GM18868 (cell line): ENCODE data around the gene ALAS1.

Experiments
- ATAC-seq: cut with Tn5 transposase; IDR thresholded peaks from one replicate; pipeline ENCODE4 v1.9.1; 2021; ENCODE audit warnings: mild to moderate bottlenecking, moderate library complexity; ENCODE audit not compliant: unreplicated experiment

The ALAS1 gene

GRCh38 chr3:52198643-52199608 lies 966 bp downstream of the ALAS1 start:
- ATAC-seq = no peak

GRCh38 chr3:52200981-52201679 lies 3.2 kb downstream of the ALAS1 start:
- no peak for ATAC-seq

- ATAC-seq = peak; percentile 46
Observed at GRCh38 chr3:52202384-52203077, 4.6 kb downstream of the ALAS1 start.

- no peak for ATAC-seq
Observed at GRCh38 chr3:52203701-52204100, 5.7 kb downstream of the ALAS1 start.

- ATAC-seq = no peak
Observed at GRCh38 chr3:52204337-52205073, 6.5 kb downstream of the ALAS1 start.

- ATAC-seq = no peak
Observed at GRCh38 chr3:52205727-52206372, 7.9 kb downstream of the ALAS1 start.

GRCh38 chr3:52208556-52208955 lies 10.6 kb downstream of the ALAS1 start:
- no peak for ATAC-seq

GRCh38 chr3:52210037-52210436 lies 12.1 kb downstream of the ALAS1 start:
- ATAC-seq = no peak

GRCh38 chr3:52210550-52211046 lies 12.6 kb downstream of the ALAS1 start:
- ATAC-seq = no peak

- ATAC-seq = no peak
Observed at GRCh38 chr3:52211268-52211891, 13.4 kb downstream of the ALAS1 start.

GRCh38 chr3:52213005-52213404 lies 15.0 kb downstream of the ALAS1 start:
- no peak for ATAC-seq

- ATAC-seq = no peak
Observed at GRCh38 chr3:52213901-52214300, 15.9 kb downstream of the ALAS1 start.

- no peak for ATAC-seq
Observed at GRCh38 chr3:52215351-52215750, 17.4 kb downstream of the ALAS1 start.

GRCh38 chr3:52216585-52217408 lies 18.8 kb downstream of the ALAS1 start:
- ATAC-seq = no peak

GRCh38 chr3:52217409-52217805 lies 19.4 kb downstream of the ALAS1 start:
- ATAC-seq = no peak

GRCh38 chr3:52218026-52218425 lies 20.1 kb downstream of the ALAS1 start:
- no peak for ATAC-seq

GRCh38 chr3:52218454-52218853 lies 20.5 kb downstream of the ALAS1 start:
- no peak for ATAC-seq

- no peak for ATAC-seq
Observed at GRCh38 chr3:52218937-52219650, 21.1 kb downstream of the ALAS1 start.
